ENCODE measurements around the gene ODAM.
"Not testable (repeated sequence)": the region's sequence is repeated elsewhere in the genome, so short reads cannot be mapped to it uniquely, and the experiment has no call there.

Gene ODAM

GRCh38 chr4:70221818-70222217 is 26.3 kb downstream of the ODAM start:
- DNase-seq (ENCODE audit: low read depth); H3K4me3 ChIP-seq (ENCODE audit: low read depth, low read length): not testable (repeated sequence)

DNA sequence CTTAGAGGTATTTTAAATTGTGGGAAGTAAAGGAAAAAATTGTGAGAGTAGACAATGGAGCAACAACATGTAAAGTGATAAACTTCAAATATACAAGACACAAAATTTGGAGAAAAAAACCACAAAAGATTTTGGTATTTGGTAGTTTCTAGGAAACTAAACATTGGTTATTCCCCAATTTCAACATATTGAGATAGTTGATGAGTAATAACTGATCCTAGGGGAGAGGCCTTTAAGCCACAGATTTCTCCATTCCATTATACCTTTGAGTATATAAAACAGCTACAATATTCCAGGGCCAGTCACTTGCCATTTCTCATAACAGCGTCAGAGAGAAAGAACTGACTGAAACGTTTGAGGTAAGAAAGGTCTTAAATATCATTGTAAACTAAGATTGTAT is 30.3 kb downstream of the ODAM start, which contains the start of gene FDCSP:
Gene FDCSP (plus strand): TSS at position 301 of the 400 bp plus-strand sequence. CDS start 5,071 bp downstream, outside the sequence.
- DNase-seq (ENCODE audit: low read depth): no peak
- TF ChIP-seq, protein P1, sequence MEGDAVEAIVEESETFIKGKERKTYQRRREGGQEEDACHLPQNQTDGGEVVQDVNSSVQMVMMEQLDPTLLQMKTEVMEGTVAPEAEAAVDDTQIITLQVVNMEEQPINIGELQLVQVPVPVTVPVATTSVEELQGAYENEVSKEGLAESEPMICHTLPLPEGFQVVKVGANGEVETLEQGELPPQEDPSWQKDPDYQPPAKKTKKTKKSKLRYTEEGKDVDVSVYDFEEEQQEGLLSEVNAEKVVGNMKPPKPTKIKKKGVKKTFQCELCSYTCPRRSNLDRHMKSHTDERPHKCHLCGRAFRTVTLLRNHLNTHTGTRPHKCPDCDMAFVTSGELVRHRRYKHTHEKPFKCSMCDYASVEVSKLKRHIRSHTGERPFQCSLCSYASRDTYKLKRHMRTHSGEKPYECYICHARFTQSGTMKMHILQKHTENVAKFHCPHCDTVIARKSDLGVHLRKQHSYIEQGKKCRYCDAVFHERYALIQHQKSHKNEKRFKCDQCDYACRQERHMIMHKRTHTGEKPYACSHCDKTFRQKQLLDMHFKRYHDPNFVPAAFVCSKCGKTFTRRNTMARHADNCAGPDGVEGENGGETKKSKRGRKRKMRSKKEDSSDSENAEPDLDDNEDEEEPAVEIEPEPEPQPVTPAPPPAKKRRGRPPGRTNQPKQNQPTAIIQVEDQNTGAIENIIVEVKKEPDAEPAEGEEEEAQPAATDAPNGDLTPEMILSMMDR (IDR thresholded peaks at IDR 0.05; ENCODE audit: low read depth, low read length, missing control alignments): no peak
- no peak within 1 kb of the TSS for H3K4me3 ChIP-seq (ENCODE audit: low read depth, low read length)

DNA sequence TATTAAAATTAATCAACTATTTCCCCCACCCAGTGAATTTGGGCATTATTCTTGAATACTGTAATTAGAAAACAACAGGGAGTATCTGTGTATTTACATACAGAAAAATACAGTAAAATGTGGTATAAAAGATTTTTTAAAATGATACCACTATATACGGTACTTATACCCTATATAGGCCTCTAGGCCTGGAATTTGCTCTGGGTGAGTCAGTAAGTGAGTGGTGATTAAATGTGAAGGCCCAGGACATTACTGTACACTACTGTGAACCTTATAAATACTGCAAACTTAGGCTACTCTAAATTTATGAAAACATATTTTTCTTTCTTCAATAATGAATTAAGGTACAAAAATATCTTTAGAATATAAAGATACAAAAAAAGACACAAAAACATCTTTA is 40.6 kb downstream of the ODAM start:
- DNase-seq (ENCODE audit: low read depth): no peak
- H3K4me3 ChIP-seq (ENCODE audit: low read depth, low read length): no peak overlapping the region
- TF ChIP-seq, protein P1 (IDR thresholded peaks at IDR 0.05; ENCODE audit: low read depth, low read length, missing control alignments): no peak

- TF ChIP-seq, protein P1 (IDR thresholded peaks at IDR 0.05; ENCODE audit: low read depth, low read length, missing control alignments): no peak
- H3K4me3 ChIP-seq (ENCODE audit: low read depth, low read length): no peak overlapping the region
- DNase-seq (ENCODE audit: low read depth): no peak
Observed at GRCh38 chr4:70239131-70239883, 43.8 kb downstream of the ODAM start.

DNA sequence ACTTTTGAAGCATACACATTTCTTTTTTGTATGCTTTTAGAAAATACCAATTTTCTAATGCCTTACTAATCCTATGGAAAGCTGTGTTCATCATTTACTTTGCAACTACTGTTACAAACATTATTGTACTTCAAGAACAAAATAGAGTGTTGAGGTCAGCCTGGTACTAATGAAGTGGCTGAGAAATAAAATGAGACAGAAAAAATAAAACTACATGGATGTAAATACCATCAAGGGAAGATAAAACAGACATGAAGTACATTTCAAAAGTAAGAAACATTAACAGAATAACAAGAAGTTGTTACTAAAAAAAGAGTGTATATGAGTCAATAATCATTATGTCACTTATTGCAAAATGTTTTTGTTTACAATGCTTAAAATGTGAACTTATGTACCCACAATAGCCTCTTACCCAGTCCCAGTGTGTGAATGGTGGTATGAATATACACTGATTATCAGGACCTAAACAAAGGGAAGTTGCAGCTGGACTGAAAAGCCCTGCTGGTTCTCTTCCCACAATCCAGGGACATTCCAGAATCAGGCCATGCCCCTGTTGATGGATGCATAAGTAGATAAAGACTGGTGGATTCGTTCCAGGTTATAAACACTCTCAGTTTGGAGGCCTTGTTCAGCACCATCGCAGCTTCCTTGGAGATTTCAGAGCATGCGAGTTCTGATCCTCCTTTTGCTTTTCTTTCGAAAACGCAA is 44.5 kb downstream of the ODAM start:
- no peak for DNase-seq (ENCODE audit: low read depth)
- H3K4me3 ChIP-seq (ENCODE audit: low read depth, low read length): no peak overlapping the region
- TF ChIP-seq, protein P1 (IDR thresholded peaks at IDR 0.05; ENCODE audit: low read depth, low read length, missing control alignments): no peak

GRCh38 chr4:70242297-70242696 is 46.8 kb downstream of the ODAM start, which contains the start of gene CSN3:
TSS of gene CSN3 (plus strand) at chr4:70242597. CDS start at chr4:70244820, 2,223 bp downstream.
- not testable (repeated sequence) for DNase-seq (ENCODE audit: low read depth); H3K4me3 ChIP-seq (ENCODE audit: low read depth, low read length)

- no peak overlapping the region for H3K4me3 ChIP-seq (ENCODE audit: low read depth, low read length)
- TF ChIP-seq, protein P1 (IDR thresholded peaks at IDR 0.05; ENCODE audit: low read depth, low read length, missing control alignments): no peak
- DNase-seq (ENCODE audit: low read depth): no peak
Observed at GRCh38 chr4:70243091-70243490, 47.6 kb downstream of the ODAM start.

Data from GM12864 (cell line).